K562 (cell line): ENCODE results near the gene PPIL1. TPM values are rescaled to one million over a fixed set of nuclear protein-coding genes. Genes with fewer than 3 reads are reported as not detected.

ENCODE experiments used
- ATAC-seq: fragments of 200-7000 bp; cut with Tn5 transposase; 3 replicates; pipeline ENCODE4 v1.9.1; 2020; ENCODE audit warnings: moderate library complexity
- BruUV-seq: library from RNA; stranded (reverse); fragments of 400-500 nt; replicated peaks from 2 replicates; lab custom pipeline; 2021; lab: Mats Ljungman, UMichigan
- CTCF ChIA-PET: fragments of 300-600 bp; formaldehyde crosslinking; extraction: SDS; loops from one replicate; lab custom pipeline; 2021; ENCODE audit warnings: low intra/inter-chr PET ratio; lab: Yijun Ruan, JAX
- POLR2A ChIA-PET: fragments of 300-600, 350-650 bp; sonication (Branson Sonifier 250); formaldehyde crosslinking; extraction: SDS; loops from one replicate; lab custom pipeline; 2021; ENCODE audit warnings: antibody characterized with exemption, inconsistent platforms; lab: Yijun Ruan, JAX
- DNase-seq, 4 experiments: peaks; one replicate each; pipeline versions ENCODE4 v3.0.0 to v3.0.0-alpha.2; 2011 to 2018; ENCODE audit warnings: low spot score in 3 of 4, mixed read lengths in 3 of 4; ENCODE audit errors: extremely low read depth in 1 of 4
- FAIRE-seq: peaks from 2 replicates; lab custom pipeline; 2011; peaks lifted over from hg19 to GRCh38; lab: Jason Lieb, UNC
- H2AFZ ChIP-seq: 2 replicates; pipeline ENCODE4 v1.6.0; 2011; ENCODE audit warnings: low read depth, low read length, control low read depth, inconsistent platforms
- H3K27ac ChIP-seq: fragments of 200-600 bp; 3 replicates; pipeline ENCODE4 v1.8.0; 2011; ENCODE audit warnings: low read depth, mild to moderate bottlenecking, control low read depth, inconsistent platforms, low read length, moderate library complexity, mixed read lengths; ENCODE audit errors: extremely low read depth
- H3K27me3 ChIP-seq, 2 experiments: fragments of 300-600 bp in 1 of 2; 2 replicates in 1 of 2; 3 replicates in 1 of 2; pipeline versions ENCODE4 v1.6.0 to v1.8.0; 2011; ENCODE audit warnings: inconsistent platforms in 2 of 2, low read length in 2 of 2, mild to moderate bottlenecking in 1 of 2, mixed read lengths in 1 of 2, moderate library complexity in 1 of 2; ENCODE audit not compliant: control insufficient read depth in 2 of 2, insufficient read depth in 2 of 2
- H3K36me3 ChIP-seq: fragments of 300-600 bp; 3 replicates; pipeline ENCODE4 v1.8.0; 2011; ENCODE audit warnings: mild to moderate bottlenecking, low read length, inconsistent platforms; ENCODE audit not compliant: control insufficient read depth, insufficient read depth
- H3K4me1 ChIP-seq, 2 experiments: fragments of 200-600 bp in 1 of 2; replicated peaks in 1 of 2; 2 replicates in 1 of 2; 3 replicates in 1 of 2; pipeline versions ENCODE4 v1.5.1 to v1.8.0; 2011; ENCODE audit warnings: inconsistent platforms in 2 of 2, low read length in 2 of 2, mild to moderate bottlenecking in 1 of 2, mixed read lengths in 1 of 2, moderate library complexity in 1 of 2; ENCODE audit not compliant: control insufficient read depth in 2 of 2, insufficient read depth in 2 of 2
- H3K4me2 ChIP-seq: 2 replicates; pipeline ENCODE4 v1.6.1; 2011; ENCODE audit warnings: low read length, control low read depth, inconsistent platforms, mixed read lengths; ENCODE audit not compliant: insufficient read depth
- H3K4me3 ChIP-seq: fragments of 200-600 bp; sonication (generic), shearing (Covaris generic); 2 replicates; pipeline ENCODE4 v1.5.1; 2016; ENCODE audit warnings: control low read depth, inconsistent platforms
- H3K79me2 ChIP-seq: fragments of 200-600 bp; 3 replicates; pipeline ENCODE4 v1.8.0; 2011; ENCODE audit warnings: low read length, inconsistent platforms; ENCODE audit not compliant: control insufficient read depth, insufficient read depth
- H3K9ac ChIP-seq, 2 experiments: 2 replicates each; pipeline versions ENCODE4 v1.6.0 to v1.6.1; 2011; ENCODE audit warnings: low read depth in 2 of 2, low read length in 2 of 2, control low read depth in 1 of 2, inconsistent platforms in 1 of 2, mild to moderate bottlenecking in 1 of 2, mixed read lengths in 1 of 2; ENCODE audit not compliant: insufficient read depth in 1 of 2
- H3K9me1 ChIP-seq: one replicate; pipeline ENCODE4 v1.6.0; 2011; ENCODE audit warnings: inconsistent platforms, mild to moderate bottlenecking, low read length, moderate library complexity; ENCODE audit not compliant: control insufficient read depth, insufficient read depth
- H3K9me3 ChIP-seq: replicated peaks from 2 replicates; pipeline ENCODE4 v1.5.1; 2011; ENCODE audit warnings: low read depth, low read length, inconsistent platforms; ENCODE audit not compliant: control insufficient read depth, insufficient read depth
- H4K20me1 ChIP-seq: replicated peaks from 2 replicates; pipeline ENCODE4 v1.6.1; 2011; ENCODE audit warnings: low read length, inconsistent platforms, mixed read lengths; ENCODE audit not compliant: control insufficient read depth, insufficient read depth
- GABPB1 ChIP-seq: sonication (generic); formaldehyde crosslinking; IDR thresholded peaks from 2 replicates; pipeline ENCODE4 v1.8.0; 2022; ENCODE audit warnings: mild to moderate bottlenecking, missing genetic modification reagents
- GTF2F1 ChIP-seq: IDR thresholded peaks from 2 replicates; pipeline ENCODE4 v1.6.1; 2011; ENCODE audit warnings: low read depth, low read length, improper control_type of control experiment
- HDAC6 ChIP-seq: IDR thresholded peaks from 2 replicates; pipeline ENCODE4 v1.6.1; 2012; ENCODE audit warnings: low read depth, mild to moderate bottlenecking, control low read depth, inconsistent platforms, low read length, moderate library complexity
- L3MBTL2 ChIP-seq: fragments of 450-650 bp; IDR thresholded peaks from 2 replicates; pipeline ENCODE4 v1.6.1; 2016; ENCODE audit warnings: mild to moderate bottlenecking, moderate library complexity
- MAZ ChIP-seq, 2 experiments: fragments of 450-650 bp in 1 of 2; sonication (generic) in 1 of 2; formaldehyde crosslinking; IDR thresholded peaks in 1 of 2; conservative IDR thresholded peaks in 1 of 2; 2 replicates each; pipeline versions ENCODE4 v1.4.0 to v1.5.0; 2020; ENCODE audit warnings: mild to moderate bottlenecking in 1 of 2, missing genetic modification reagents in 1 of 2
- NCOA1 ChIP-seq: fragments of 450-650 bp; IDR thresholded peaks from 2 replicates; pipeline ENCODE4 v1.6.1; 2016; ENCODE audit warnings: low read depth
- NFE2 ChIP-seq: IDR thresholded peaks from 2 replicates; pipeline ENCODE4 v1.6.1; 2014; ENCODE audit warnings: antibody characterized with exemption, low read depth
- NR2C1 ChIP-seq, 2 experiments: fragments of 450-650 bp; IDR thresholded peaks; 2 replicates each; pipeline ENCODE4 v1.6.1; 2017; ENCODE audit warnings: mild to moderate bottlenecking in 2 of 2, antibody characterized with exemption in 1 of 2, inconsistent platforms in 1 of 2, missing compliant biosample characterization in 1 of 2, missing genetic modification characterization in 1 of 2
- OTX1 ChIP-seq: fragments of 450-650 bp; formaldehyde crosslinking; IDR thresholded peaks from 2 replicates; pipeline ENCODE4 v1.4.0; 2022; ENCODE audit warnings: mild to moderate bottlenecking
- POLR3G ChIP-seq: IDR thresholded peaks from 2 replicates; pipeline ENCODE4 v1.6.1; 2011; ENCODE audit not compliant: insufficient read length, insufficient replicate concordance; ENCODE audit errors: extremely low read depth
- RBM17 ChIP-seq: fragments of 200-400 bp; formaldehyde crosslinking; IDR thresholded peaks from 2 replicates; pipeline ENCODE4 v1.6.1; 2017; ENCODE audit warnings: low read depth, mild to moderate bottlenecking, low read length, borderline replicate concordance
- TAF15 ChIP-seq: fragments of 200-400 bp; formaldehyde crosslinking; IDR thresholded peaks from 2 replicates; pipeline ENCODE4 v1.6.1; 2017; ENCODE audit warnings: mild to moderate bottlenecking, low read depth, low read length, moderate library complexity
- TRIM24 ChIP-seq, 2 experiments: fragments of 450-650 bp; IDR thresholded peaks; 2 replicates each; pipeline ENCODE4 v1.6.1; 2016
- ZBTB17 ChIP-seq: fragments of 450-650 bp; formaldehyde crosslinking; IDR thresholded peaks from 2 replicates; pipeline ENCODE4 v1.4.0; 2020; ENCODE audit warnings: mild to moderate bottlenecking
- ZFP1 ChIP-seq: fragments of 450-650 bp; formaldehyde crosslinking; IDR thresholded peaks from 2 replicates; pipeline ENCODE4 v1.4.0; 2020; ENCODE audit warnings: mild to moderate bottlenecking, mixed read lengths
- ZNF76 ChIP-seq: fragments of 250-450 bp; sonication (Bioruptor Pico); IDR thresholded peaks from 2 replicates; pipeline ENCODE4 v1.4.0; 2020; ENCODE audit warnings: mild to moderate bottlenecking, moderate library complexity, borderline replicate concordance
- ZNF764 ChIP-seq: fragments of 250-450 bp; sonication (Bioruptor Pico); IDR thresholded peaks from 2 replicates; pipeline ENCODE4 v1.4.0; 2020; ENCODE audit warnings: low read depth, mild to moderate bottlenecking, moderate library complexity
- WGBS: fragments of 100-300 bp; shearing (Covaris generic); methylation state at CpG from one replicate; pipeline ENCODE4 v1.1.6; 2016; ENCODE audit warnings: low coverage, mixed read lengths; ENCODE audit not compliant: insufficient coverage; ENCODE audit errors: missing lambda C conversion rate; 5-methylcytosine and 5-hydroxymethylcytosine counted together
- in situ Hi-C: fragments of 300-500 bp; cut with MboI; formaldehyde crosslinking; loops from 4 replicates; pipeline ENCODE4 v1.15.0; 2018; ENCODE audit warnings: inconsistent platforms, mixed read lengths
- intact Hi-C: fragments of 100-400 bp; cut with micrococcal nuclease; formaldehyde crosslinking; loops from 2 replicates; pipeline ENCODE4 v1.14.2; 2022
- polyA plus RNA-seq, 8 experiments: library from polyadenylated mRNA; depleted of rRNA in 4 of 8; stranded (reverse) in 5 of 8; unstranded in 3 of 8; fragments of >200 nt; fragmentation: Nextera tagmentation in 2 of 8; fragmentation: Illumina TruSeq in 1 of 8; extraction: Ambion mirVana in 2 of 8; extraction: Trizol in 1 of 8; gene quantifications; 2 replicates each; pipeline versions ENCODE4 v1.2.1 to v1.2.3, GENCODE V29; 2011 to 2014; ENCODE audit warnings: inconsistent platforms in 1 of 8, missing spikeins in 1 of 8
- total RNA-seq, 7 experiments: library from RNA; depleted of rRNA in 6 of 7; stranded (reverse); fragments of >200 nt in 6 of 7; fragmentation: Illumina TruSeq in 2 of 7; extraction: Trizol in 2 of 7; gene quantifications; 2 replicates each; pipeline versions ENCODE4 v1.2.1 to v1.2.3, GENCODE V29; 2011 to 2021; ENCODE audit warnings: low replicate concordance in 1 of 7
- TF ChIP-seq, protein P1 (sequence below): fragments of 250-450 bp; sonication (Bioruptor Pico); IDR thresholded peaks from 2 replicates; pipeline ENCODE4 v1.4.0; 2020; ENCODE audit warnings: mild to moderate bottlenecking, moderate library complexity, borderline replicate concordance
- TF ChIP-seq, protein P2 (sequence below): fragments of 250-450 bp; sonication (Bioruptor Pico); IDR thresholded peaks from 2 replicates; pipeline ENCODE4 v1.6.1; 2021; ENCODE audit warnings: mild to moderate bottlenecking

Gene PPIL1
- total and polyA plus RNA-seq, 9 of the 15 experiments (the other 6 are each of a cell fraction or from before 2014, with no cell fraction given): 65.8 to 205 (median 130) TPM

DNA sequence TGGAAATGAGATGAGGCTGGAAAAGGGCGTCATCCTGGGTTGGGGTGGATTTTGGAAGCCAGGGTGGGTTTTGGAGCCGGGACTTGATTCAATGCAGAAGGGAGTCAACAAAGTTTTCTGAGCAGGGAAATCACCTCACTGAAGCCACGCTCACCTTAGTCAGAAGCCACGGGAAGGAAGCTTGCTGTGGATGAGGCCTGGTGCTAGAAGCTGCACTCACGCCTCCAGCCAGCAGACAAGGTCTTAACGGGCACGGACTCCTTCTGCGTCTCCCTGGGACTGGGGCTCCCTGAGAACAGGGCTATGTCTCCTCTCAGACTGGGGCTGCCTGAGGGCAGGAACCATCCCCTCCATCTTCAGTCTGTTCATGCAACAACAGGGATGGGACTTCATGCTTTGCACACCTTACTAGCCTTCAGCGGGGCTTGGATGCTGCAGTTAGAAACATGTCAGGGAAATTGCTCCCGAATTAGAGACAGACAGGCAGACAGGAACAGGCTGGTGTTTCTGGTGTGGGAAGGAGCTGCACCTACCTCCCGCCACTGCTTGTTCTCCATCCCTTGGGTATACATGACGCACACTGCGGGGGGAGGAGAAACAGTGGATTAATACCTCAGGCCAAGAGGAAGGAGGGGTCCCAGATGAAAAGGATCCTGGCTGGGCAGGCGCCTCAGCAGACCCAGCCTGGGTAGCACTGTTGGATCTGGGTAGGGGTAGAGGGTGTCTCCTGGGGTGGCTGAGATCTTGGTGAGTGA lies 52.8 kb downstream of the PPIL1 start:
- Histone ChIP-seq H4K20me1 (no peaks in the 10 kb centered on the region), H2AFZ (peak overlapping the region; percentile 93), H3K9me1 (no peaks in the 10 kb centered on the region), H3K4me1 (peaks cover 25 to 58% of the 10 kb centered on the region in 2 experiments), H3K79me2 (no peaks in the 10 kb centered on the region), H3K27me3 (no peaks in the 10 kb centered on the region; a peak in 1 of 5 replicates), H3K9ac (peak overlapping the region in 1 of 2 experiments; percentile 51; a peak in 3 of 4 replicates), H3K27ac (peak overlapping the region; percentile 80), H3K4me2 (peak overlapping the region; percentile 27), H3K36me3 (no peaks in the 10 kb centered on the region), H3K4me3 (no peak overlapping the region), H3K9me3 (no peaks in the 10 kb centered on the region)
- FAIRE-seq: no peak
- no TSS peak for BruUV-seq
- ChIA-PET POLR2A (no interaction called here), CTCF (interaction anchor here (0.9 kb wide), 1 partner anchor 30 kb away, joined by 3 read pairs; no protein-coding TSS in a partner anchor)
- in situ Hi-C loops: no loop called here
- intact Hi-C loops: no loop called here
- peak; percentile 6; the same call in 2 of the 3 replicates for ATAC-seq
- DNase-seq: no peak
- 85% methylated on average over 14 of the region's 14 CpGs for WGBS
- TF ChIP-seq NR2C1 (IDR thresholded peaks at IDR 0.05) (no peak), NR2C1 (tag; IDR thresholded peaks at IDR 0.05) (no peak), TAF15 (no peak), OTX1 (CRISPR knock-in tag) (no peak), NFE2 (no peak), ZFP1 (CRISPR knock-in tag) (peak; percentile 8; the same call in 1 of the 2 replicates), GABPB1 (CRISPR knock-in tag) (no peak), ZBTB17 (0 out of 2 replicates have a peak, but pooled peaks have one; percentile 28), POLR3G (no peak), HDAC6 (no peak), GTF2F1 (no peak), TRIM24 (IDR thresholded peaks at IDR 0.05) (no peak), ZNF76 (CRISPR knock-in tag) (no peak), NCOA1 (no peak), L3MBTL2 (no peak), RBM17 (no peak), MAZ (CRISPR knock-in tag; conservative IDR thresholded peaks at IDR 0.05 in 1 of 2, IDR thresholded peaks at IDR 0.05 in 1 of 2) (no peak), ZNF764 (CRISPR knock-in tag) (no peak)
- TF ChIP-seq, protein P1, sequence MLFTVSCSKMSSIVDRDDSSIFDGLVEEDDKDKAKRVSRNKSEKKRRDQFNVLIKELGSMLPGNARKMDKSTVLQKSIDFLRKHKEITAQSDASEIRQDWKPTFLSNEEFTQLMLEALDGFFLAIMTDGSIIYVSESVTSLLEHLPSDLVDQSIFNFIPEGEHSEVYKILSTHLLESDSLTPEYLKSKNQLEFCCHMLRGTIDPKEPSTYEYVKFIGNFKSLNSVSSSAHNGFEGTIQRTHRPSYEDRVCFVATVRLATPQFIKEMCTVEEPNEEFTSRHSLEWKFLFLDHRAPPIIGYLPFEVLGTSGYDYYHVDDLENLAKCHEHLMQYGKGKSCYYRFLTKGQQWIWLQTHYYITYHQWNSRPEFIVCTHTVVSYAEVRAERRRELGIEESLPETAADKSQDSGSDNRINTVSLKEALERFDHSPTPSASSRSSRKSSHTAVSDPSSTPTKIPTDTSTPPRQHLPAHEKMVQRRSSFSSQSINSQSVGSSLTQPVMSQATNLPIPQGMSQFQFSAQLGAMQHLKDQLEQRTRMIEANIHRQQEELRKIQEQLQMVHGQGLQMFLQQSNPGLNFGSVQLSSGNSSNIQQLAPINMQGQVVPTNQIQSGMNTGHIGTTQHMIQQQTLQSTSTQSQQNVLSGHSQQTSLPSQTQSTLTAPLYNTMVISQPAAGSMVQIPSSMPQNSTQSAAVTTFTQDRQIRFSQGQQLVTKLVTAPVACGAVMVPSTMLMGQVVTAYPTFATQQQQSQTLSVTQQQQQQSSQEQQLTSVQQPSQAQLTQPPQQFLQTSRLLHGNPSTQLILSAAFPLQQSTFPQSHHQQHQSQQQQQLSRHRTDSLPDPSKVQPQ (CRISPR knock-in tag): no peak
- TF ChIP-seq, protein P2, sequence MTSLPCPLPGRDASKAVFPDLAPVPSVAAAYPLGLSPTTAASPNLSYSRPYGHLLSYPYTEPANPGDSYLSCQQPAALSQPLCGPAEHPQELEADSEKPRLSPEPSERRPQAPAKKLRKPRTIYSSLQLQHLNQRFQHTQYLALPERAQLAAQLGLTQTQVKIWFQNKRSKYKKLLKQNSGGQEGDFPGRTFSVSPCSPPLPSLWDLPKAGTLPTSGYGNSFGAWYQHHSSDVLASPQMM (CRISPR knock-in tag): no peak
